ENCODE data around the gene FGGY. TPM values are rescaled to one million over a fixed set of nuclear protein-coding genes. Genes with fewer than 3 reads are reported as not detected.
"Not testable (repeated sequence)": the region's sequence is repeated elsewhere in the genome, so short reads cannot be mapped to it uniquely, and the experiment has no call there.

Gene FGGY
- total RNA-seq, 1 donor from 2014 or later, result 24.3 TPM

- no peak for DNase-seq (ENCODE audit: low read depth)
- TF ChIP-seq CTCF (conservative IDR thresholded peaks at IDR 0.05; ENCODE audit: low read depth, low read length), result no peak
- no peak overlapping the region for H3K4me3 ChIP-seq (ENCODE audit: low read depth, low read length)
These were observed 280.9 kb downstream of the FGGY start for GRCh38 chr1:59577774-59578173.

GRCh38 chr1:59579222-59579621 is 282.3 kb downstream of the FGGY start:
- DNase-seq (ENCODE audit: low read depth), result no peak
- no peak for TF ChIP-seq CTCF (conservative IDR thresholded peaks at IDR 0.05; ENCODE audit: low read depth, low read length)
- no peak overlapping the region for H3K4me3 ChIP-seq (ENCODE audit: low read depth, low read length)

- TF ChIP-seq CTCF (conservative IDR thresholded peaks at IDR 0.05; ENCODE audit: low read depth, low read length), result no peak
These were observed 283.4 kb downstream of the FGGY start for GRCh38 chr1:59580257-59580656.

GRCh38 chr1:59592410-59592809 is 295.5 kb downstream of the FGGY start:
- DNase-seq (ENCODE audit: low read depth); H3K4me3 ChIP-seq (ENCODE audit: low read depth, low read length): not testable (repeated sequence)

More at GRCh38 chr1:59580257-59580656, 283.4 kb downstream of the FGGY start:
- no peak overlapping the region for H3K4me3 ChIP-seq (ENCODE audit: low read depth, low read length)
- DNase-seq (ENCODE audit: low read depth), result no peak

GRCh38 chr1:59592924-59593323 is 296.0 kb downstream of the FGGY start:
- H3K4me3 ChIP-seq (ENCODE audit: low read depth, low read length), result no peak overlapping the region
- no peak for DNase-seq (ENCODE audit: low read depth)
- no peak for TF ChIP-seq CTCF (conservative IDR thresholded peaks at IDR 0.05; ENCODE audit: low read depth, low read length)

- no peak for TF ChIP-seq CTCF (conservative IDR thresholded peaks at IDR 0.05; ENCODE audit: low read depth, low read length)
- no peak overlapping the region for H3K4me3 ChIP-seq (ENCODE audit: low read depth, low read length)
- DNase-seq (ENCODE audit: low read depth), result peak; percentile 46
These were observed 297.2 kb downstream of the FGGY start for GRCh38 chr1:59593798-59594790.

- H3K4me3 ChIP-seq (ENCODE audit: low read depth, low read length), result no peak overlapping the region
- TF ChIP-seq CTCF (conservative IDR thresholded peaks at IDR 0.05; ENCODE audit: low read depth, low read length), result no peak
- no peak for DNase-seq (ENCODE audit: low read depth)
These were observed 298.9 kb downstream of the FGGY start for GRCh38 chr1:59595774-59596173.
